ENCODE results near the gene STK24.
A peak's percentile ranks its signal among the peaks of the same experiment; 100 is the strongest.

The STK24 gene

GRCh38 chr13:98506322-98506721 is 70.6 kb downstream of the STK24 start:
- H3K56ac ChIP-seq (ENCODE audit: low read length), result peak overlapping the region; percentile 45
- H4K8ac ChIP-seq (ENCODE audit: low read depth, low read length), result no peak overlapping the region
- H2BK5ac ChIP-seq (ENCODE audit: low read length), result no peak overlapping the region
- peaks cover 42% of the 10 kb centered on the region for H3K79me1 ChIP-seq (ENCODE audit: low read length)
- peaks cover 1% of the 10 kb centered on the region for H3K36me3 ChIP-seq (ENCODE audit: control insufficient read depth, insufficient read depth, low read length)
- H3K23ac ChIP-seq (ENCODE audit: low read length), result peak overlapping the region; percentile 72
- H3K4me1 ChIP-seq (ENCODE audit: control insufficient read depth, low read depth, low read length), result peaks cover 25% of the 10 kb centered on the region
- no CpG with 5 or more reads among the region's 12 CpGs for WGBS (ENCODE audit: extremely low coverage, insufficient coverage, low lambda C conversion rate)
- H3K4me2 ChIP-seq (ENCODE audit: low read length), result no peak overlapping the region
- H2BK120ac ChIP-seq (ENCODE audit: low read depth, low read length), result no peak overlapping the region
- H2AK5ac ChIP-seq (ENCODE audit: low read length), result no peak overlapping the region
- H3K18ac ChIP-seq (ENCODE audit: low read length), result peak overlapping the region; percentile 0
- no peak for DNase-seq
- H3K79me2 ChIP-seq (ENCODE audit: control insufficient read depth, insufficient read depth, low read length), result peaks cover 64% of the 10 kb centered on the region
- H3K4me3 ChIP-seq (ENCODE audit: low read length), result no peak overlapping the region
- H3K4ac ChIP-seq (ENCODE audit: low read depth, low read length), result no peak overlapping the region
- no peak overlapping the region for H4K5ac ChIP-seq (ENCODE audit: low read length)
- no peaks in the 10 kb centered on the region for H3K27me3 ChIP-seq (ENCODE audit: insufficient read depth, low read length, poor library complexity)
- H3K9ac ChIP-seq (ENCODE audit: low read length), result no peak overlapping the region
- H2BK15ac ChIP-seq (replicated peaks; ENCODE audit: low read depth), result no peak overlapping the region
- H3K27ac ChIP-seq (ENCODE audit: low read depth, low read length), result no peak overlapping the region

GRCh38 chr13:98505217-98505616 is 71.7 kb downstream of the STK24 start:
- H3K18ac ChIP-seq (ENCODE audit: low read length), result no peak overlapping the region
- no CpG with 5 or more reads among the region's 2 CpGs for WGBS (ENCODE audit: extremely low coverage, insufficient coverage, low lambda C conversion rate)

GRCh38 chr13:98504371-98504963 is 72.4 kb downstream of the STK24 start:
- Histone ChIP-seq H3K4me2 (ENCODE audit: low read length) (no peak overlapping the region), H3K56ac (ENCODE audit: low read length) (no peak overlapping the region), H3K79me2 (ENCODE audit: control insufficient read depth, insufficient read depth, low read length) (peaks cover 59% of the 10 kb centered on the region), H4K5ac (ENCODE audit: low read length) (no peak overlapping the region), H3K18ac (ENCODE audit: low read length) (no peak overlapping the region), H2BK120ac (ENCODE audit: low read depth, low read length) (no peak overlapping the region), H3K23ac (ENCODE audit: low read length) (no peak overlapping the region), H3K27me3 (ENCODE audit: insufficient read depth, low read length, poor library complexity) (no peaks in the 10 kb centered on the region), H2BK15ac (replicated peaks; ENCODE audit: low read depth) (no peak overlapping the region), H3K27ac (ENCODE audit: low read depth, low read length) (no peak overlapping the region), H3K9ac (ENCODE audit: low read length) (no peak overlapping the region), H3K4me3 (ENCODE audit: low read length) (no peak overlapping the region), H2BK5ac (ENCODE audit: low read length) (no peak overlapping the region), H4K8ac (ENCODE audit: low read depth, low read length) (no peak overlapping the region), H3K4ac (ENCODE audit: low read depth, low read length) (no peak overlapping the region), H2AK5ac (ENCODE audit: low read length) (no peak overlapping the region), H3K79me1 (ENCODE audit: low read length) (peaks cover 45% of the 10 kb centered on the region), H3K4me1 (ENCODE audit: control insufficient read depth, low read depth, low read length) (peaks cover 22% of the 10 kb centered on the region), H3K36me3 (ENCODE audit: control insufficient read depth, insufficient read depth, low read length) (peaks cover 1% of the 10 kb centered on the region)
- no CpG with 5 or more reads among the region's 12 CpGs for WGBS (ENCODE audit: extremely low coverage, insufficient coverage, low lambda C conversion rate)
- no peak for DNase-seq

More at GRCh38 chr13:98505217-98505616, 71.7 kb downstream of the STK24 start:
- H4K5ac ChIP-seq (ENCODE audit: low read length), result no peak overlapping the region
- no peak overlapping the region for H3K23ac ChIP-seq (ENCODE audit: low read length)
- H3K56ac ChIP-seq (ENCODE audit: low read length), result no peak overlapping the region
- no peak overlapping the region for H3K4me3 ChIP-seq (ENCODE audit: low read length)
- H3K79me2 ChIP-seq (ENCODE audit: control insufficient read depth, insufficient read depth, low read length), result peaks cover 62% of the 10 kb centered on the region
- peaks cover 45% of the 10 kb centered on the region for H3K79me1 ChIP-seq (ENCODE audit: low read length)
- peaks cover 25% of the 10 kb centered on the region for H3K4me1 ChIP-seq (ENCODE audit: control insufficient read depth, low read depth, low read length)
- no peak overlapping the region for H2AK5ac ChIP-seq (ENCODE audit: low read length)
- H2BK15ac ChIP-seq (replicated peaks; ENCODE audit: low read depth), result no peak overlapping the region
- H3K4ac ChIP-seq (ENCODE audit: low read depth, low read length), result no peak overlapping the region
- H3K4me2 ChIP-seq (ENCODE audit: low read length), result no peak overlapping the region
- H4K8ac ChIP-seq (ENCODE audit: low read depth, low read length), result no peak overlapping the region
- H2BK120ac ChIP-seq (ENCODE audit: low read depth, low read length), result no peak overlapping the region
- no peak for DNase-seq
- no peaks in the 10 kb centered on the region for H3K27me3 ChIP-seq (ENCODE audit: insufficient read depth, low read length, poor library complexity)
- H3K27ac ChIP-seq (ENCODE audit: low read depth, low read length), result no peak overlapping the region
- H3K9ac ChIP-seq (ENCODE audit: low read length), result no peak overlapping the region
- no peak overlapping the region for H2BK5ac ChIP-seq (ENCODE audit: low read length)
- peaks cover 1% of the 10 kb centered on the region for H3K36me3 ChIP-seq (ENCODE audit: control insufficient read depth, insufficient read depth, low read length)

- H3K27ac ChIP-seq (ENCODE audit: low read depth, low read length), result no peak overlapping the region
- no peak overlapping the region for H3K56ac ChIP-seq (ENCODE audit: low read length)
- H3K4me2 ChIP-seq (ENCODE audit: low read length), result no peak overlapping the region
- no peak overlapping the region for H3K18ac ChIP-seq (ENCODE audit: low read length)
- no peak for DNase-seq
- no CpG with 5 or more reads among the region's 1 CpG for WGBS (ENCODE audit: extremely low coverage, insufficient coverage, low lambda C conversion rate)
- H2BK5ac ChIP-seq (ENCODE audit: low read length), result no peak overlapping the region
- no peak overlapping the region for H3K4ac ChIP-seq (ENCODE audit: low read depth, low read length)
- H3K4me3 ChIP-seq (ENCODE audit: low read length), result no peak overlapping the region
- peaks cover 47% of the 10 kb centered on the region for H3K79me1 ChIP-seq (ENCODE audit: low read length)
- peaks cover 1% of the 10 kb centered on the region for H3K36me3 ChIP-seq (ENCODE audit: control insufficient read depth, insufficient read depth, low read length)
- H3K79me2 ChIP-seq (ENCODE audit: control insufficient read depth, insufficient read depth, low read length), result peaks cover 60% of the 10 kb centered on the region
- H2BK15ac ChIP-seq (replicated peaks; ENCODE audit: low read depth), result no peak overlapping the region
- H3K27me3 ChIP-seq (ENCODE audit: insufficient read depth, low read length, poor library complexity), result no peaks in the 10 kb centered on the region
- H2BK120ac ChIP-seq (ENCODE audit: low read depth, low read length), result no peak overlapping the region
- no peak overlapping the region for H4K8ac ChIP-seq (ENCODE audit: low read depth, low read length)
- H3K4me1 ChIP-seq (ENCODE audit: control insufficient read depth, low read depth, low read length), result peaks cover 22% of the 10 kb centered on the region
- no peak overlapping the region for H3K23ac ChIP-seq (ENCODE audit: low read length)
- no peak overlapping the region for H4K5ac ChIP-seq (ENCODE audit: low read length)
- H2AK5ac ChIP-seq (ENCODE audit: low read length), result no peak overlapping the region
- H3K9ac ChIP-seq (ENCODE audit: low read length), result no peak overlapping the region
These were observed 72.9 kb downstream of the STK24 start for GRCh38 chr13:98504029-98504351.

- H3K18ac ChIP-seq (ENCODE audit: low read length), result no peak overlapping the region
- H3K27ac ChIP-seq (ENCODE audit: low read depth, low read length), result no peak overlapping the region
- WGBS (ENCODE audit: extremely low coverage, insufficient coverage, low lambda C conversion rate), result no CpG with 5 or more reads among the region's 10 CpGs
These were observed 73.5 kb downstream of the STK24 start for GRCh38 chr13:98503175-98504028.

More at GRCh38 chr13:98503175-98504028, 73.5 kb downstream of the STK24 start:
- no peak overlapping the region for H3K4ac ChIP-seq (ENCODE audit: low read depth, low read length)
- no peaks in the 10 kb centered on the region for H3K27me3 ChIP-seq (ENCODE audit: insufficient read depth, low read length, poor library complexity)
- H4K5ac ChIP-seq (ENCODE audit: low read length), result no peak overlapping the region
- H3K23ac ChIP-seq (ENCODE audit: low read length), result no peak overlapping the region
- peaks cover 21% of the 10 kb centered on the region for H3K4me1 ChIP-seq (ENCODE audit: control insufficient read depth, low read depth, low read length)
- H3K79me1 ChIP-seq (ENCODE audit: low read length), result peaks cover 51% of the 10 kb centered on the region
- H2BK15ac ChIP-seq (replicated peaks; ENCODE audit: low read depth), result no peak overlapping the region
- H3K36me3 ChIP-seq (ENCODE audit: control insufficient read depth, insufficient read depth, low read length), result peaks cover 1% of the 10 kb centered on the region
- no peak overlapping the region for H2AK5ac ChIP-seq (ENCODE audit: low read length)
- DNase-seq, result no peak
- H4K8ac ChIP-seq (ENCODE audit: low read depth, low read length), result no peak overlapping the region
- peaks cover 60% of the 10 kb centered on the region for H3K79me2 ChIP-seq (ENCODE audit: control insufficient read depth, insufficient read depth, low read length)
- H3K4me3 ChIP-seq (ENCODE audit: low read length), result no peak overlapping the region
- no peak overlapping the region for H3K9ac ChIP-seq (ENCODE audit: low read length)
- H3K4me2 ChIP-seq (ENCODE audit: low read length), result no peak overlapping the region
- H2BK120ac ChIP-seq (ENCODE audit: low read depth, low read length), result no peak overlapping the region
- no peak overlapping the region for H2BK5ac ChIP-seq (ENCODE audit: low read length)
- H3K56ac ChIP-seq (ENCODE audit: low read length), result no peak overlapping the region
